ENCODE results near the gene PIK3AP1. TPM values are rescaled to one million over a fixed set of nuclear protein-coding genes. Genes with fewer than 3 reads are reported as not detected.
A peak's percentile ranks its signal among the peaks of the same experiment; 100 is the strongest.

The PIK3AP1 gene
- polyA plus RNA-seq, 1 donor: 4.5 TPM

DNA sequence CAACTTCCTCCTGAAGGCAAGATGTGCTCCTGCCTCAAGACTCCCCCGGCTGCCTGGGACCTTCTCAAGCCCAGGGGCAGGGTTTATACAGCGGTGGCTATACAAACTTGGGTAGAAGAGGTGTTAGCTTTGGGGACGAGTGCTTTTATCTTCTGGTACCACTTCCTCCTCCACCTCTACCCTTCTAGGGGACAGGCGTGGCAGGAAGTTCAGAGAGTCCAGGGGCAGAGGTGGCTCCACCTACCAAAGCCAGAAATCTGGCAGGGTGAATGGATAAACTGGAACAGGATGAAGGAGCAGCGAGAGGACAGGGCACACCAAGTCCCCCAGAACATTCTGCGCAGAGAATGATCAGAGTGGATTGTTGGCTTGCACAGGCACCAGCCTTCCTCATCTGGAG is 109.5 kb downstream of the PIK3AP1 start:
- no peak for DNase-seq

GRCh38 chr10:96609510-96609909 is 110.8 kb downstream of the PIK3AP1 start:
- DNase-seq: no peak

DNA sequence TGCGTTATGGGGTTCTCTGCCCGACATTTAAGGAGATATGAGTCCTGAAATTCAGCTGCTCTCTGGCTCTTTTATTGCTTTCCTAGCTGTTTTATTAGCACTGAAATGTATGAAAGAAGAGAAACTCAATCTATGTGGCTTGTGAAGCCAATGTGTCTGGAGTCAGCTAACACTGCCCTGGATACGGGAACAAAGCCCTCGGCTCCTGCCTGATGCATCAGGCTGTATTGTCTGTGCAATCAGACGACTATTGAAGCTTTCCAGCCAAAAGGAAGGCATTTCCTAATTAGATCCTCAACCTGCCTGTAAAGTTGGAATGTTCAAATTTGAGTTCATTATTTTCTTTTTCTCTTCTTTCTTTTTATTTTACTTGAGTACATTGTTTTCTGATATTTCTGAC is 111.5 kb downstream of the PIK3AP1 start:
- DNase-seq: no peak

GRCh38 chr10:96608262-96608661 is 112.1 kb downstream of the PIK3AP1 start:
- DNase-seq: no peak

DNA sequence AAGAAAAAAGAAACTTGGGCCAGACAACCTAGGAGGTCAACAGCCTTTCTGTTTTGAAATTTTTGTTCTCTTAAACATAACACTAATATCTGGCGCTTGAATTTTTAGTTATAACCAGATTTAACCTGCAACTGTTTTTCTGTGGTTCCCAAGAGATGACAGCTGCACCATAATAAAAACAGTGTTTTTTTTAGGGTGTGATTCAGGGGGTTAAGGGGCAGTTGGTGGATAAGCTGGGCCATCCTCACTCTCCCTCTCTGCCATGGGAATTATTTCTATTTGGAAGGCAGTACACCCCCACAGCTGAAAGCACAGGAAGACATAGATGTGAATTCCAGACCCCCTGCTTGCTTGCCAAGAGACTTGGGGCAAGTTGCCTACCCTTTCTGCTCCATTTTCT is 113.4 kb downstream of the PIK3AP1 start:
- no peak for DNase-seq

- no peak for DNase-seq
These were observed 114.1 kb downstream of the PIK3AP1 start for GRCh38 chr10:96606216-96606615.

DNA sequence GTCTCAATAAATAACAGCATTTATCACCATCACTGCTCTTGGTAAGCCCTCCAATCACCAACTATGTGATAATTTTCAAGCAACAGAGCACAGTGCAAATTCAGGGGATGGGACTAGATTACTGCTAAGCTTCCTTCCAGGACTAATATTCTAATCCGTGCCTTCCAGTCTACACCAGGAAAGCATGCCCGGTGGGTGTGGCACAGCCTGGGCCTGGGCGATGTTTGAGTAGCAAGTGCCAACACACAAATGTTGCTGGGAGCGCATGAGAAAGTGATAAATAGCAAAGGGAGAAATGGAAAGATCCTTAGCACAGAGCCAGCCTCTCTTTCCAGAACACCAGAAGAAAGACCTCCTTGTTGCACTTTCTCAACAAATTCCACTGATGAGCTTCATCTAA is 120.0 kb downstream of the PIK3AP1 start:
- no peak for DNase-seq

GRCh38 chr10:96598846-96599245 is 121.5 kb downstream of the PIK3AP1 start:
- DNase-seq: no peak

DNA sequence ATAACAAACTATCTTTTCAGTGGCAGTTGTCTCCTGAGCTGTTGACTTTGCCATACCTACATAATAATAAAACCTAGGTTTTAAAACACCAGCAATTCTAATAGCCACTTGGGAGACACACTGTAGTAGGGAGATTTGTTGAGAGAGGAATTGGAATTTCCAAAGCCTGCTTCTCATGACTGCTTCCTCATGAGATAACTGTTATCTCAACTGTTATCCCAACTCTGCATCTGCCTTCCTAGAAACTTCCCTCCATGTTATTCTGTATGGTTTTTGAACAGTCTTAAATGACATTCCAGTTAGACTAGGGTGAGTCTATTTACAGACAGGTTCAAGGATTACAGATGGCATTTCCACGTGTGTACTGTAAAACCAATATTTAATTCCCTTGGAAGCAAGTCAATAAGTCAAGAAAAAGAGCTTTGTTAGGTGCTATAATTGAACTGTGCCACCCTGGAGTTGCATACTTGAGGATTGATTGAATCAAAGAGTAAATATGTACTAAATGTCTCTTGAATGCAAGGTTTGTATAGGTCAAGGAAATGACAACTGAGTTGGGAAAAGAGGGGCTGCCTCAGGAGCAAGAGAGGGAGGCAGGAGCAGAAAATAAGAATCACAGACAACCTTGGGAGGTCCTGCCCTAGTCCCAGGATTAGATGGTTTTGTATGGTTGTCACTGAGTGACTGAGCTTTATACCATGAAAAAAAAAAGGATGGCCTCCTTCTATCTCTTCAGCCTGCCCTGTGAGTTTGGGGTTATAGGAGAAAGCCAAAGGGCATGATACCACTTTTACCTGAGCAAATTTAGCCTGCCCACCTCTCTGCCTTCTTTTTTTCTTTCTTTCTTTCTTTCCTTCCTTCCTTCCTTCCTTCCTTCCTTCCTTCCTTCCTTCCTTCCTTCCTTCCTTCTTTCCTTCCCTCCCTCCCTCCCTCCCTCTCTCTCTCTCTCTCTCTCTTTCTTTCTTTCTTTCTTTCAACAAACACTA is 123.6 kb downstream of the PIK3AP1 start:
- no peak for DNase-seq

DNA sequence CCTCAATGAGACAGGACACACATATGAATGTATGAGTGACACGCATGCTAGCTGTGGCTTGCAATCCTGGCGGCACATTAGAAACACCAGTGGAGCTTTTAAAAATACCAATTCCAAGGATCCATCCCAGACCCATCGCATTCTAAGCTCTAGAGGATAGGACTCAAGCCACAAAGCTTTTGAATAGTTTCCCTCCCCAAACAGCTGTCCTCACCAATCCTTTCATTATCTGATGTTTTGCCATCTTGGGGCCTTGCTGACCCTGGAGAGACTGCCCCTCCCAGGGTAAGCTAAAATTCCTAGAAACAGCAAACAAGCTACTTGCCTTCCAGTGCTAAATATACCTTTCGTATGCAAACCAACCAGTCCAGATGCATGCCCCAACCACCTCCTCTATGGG is 124.6 kb downstream of the PIK3AP1 start:
- DNase-seq: no peak

DNA sequence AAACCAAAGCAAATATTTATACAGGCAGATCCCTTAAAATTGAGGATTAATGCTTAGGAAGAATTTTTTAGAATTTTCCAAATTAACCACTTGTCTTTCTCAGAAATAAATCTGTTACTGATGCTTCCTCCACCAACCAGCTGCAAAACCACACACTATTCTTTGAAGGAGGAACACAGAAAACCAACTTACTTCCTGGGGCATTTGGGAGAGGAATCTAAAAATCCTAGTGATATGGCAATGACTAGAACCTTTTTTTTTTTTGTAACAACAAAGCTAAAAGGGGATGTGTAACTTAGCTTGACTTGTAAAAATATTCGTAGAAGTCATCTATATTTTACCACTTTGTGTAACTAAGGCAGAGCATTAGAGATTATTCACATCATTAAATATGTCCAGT is 128.4 kb downstream of the PIK3AP1 start:
- DNase-seq: no peak

DNA sequence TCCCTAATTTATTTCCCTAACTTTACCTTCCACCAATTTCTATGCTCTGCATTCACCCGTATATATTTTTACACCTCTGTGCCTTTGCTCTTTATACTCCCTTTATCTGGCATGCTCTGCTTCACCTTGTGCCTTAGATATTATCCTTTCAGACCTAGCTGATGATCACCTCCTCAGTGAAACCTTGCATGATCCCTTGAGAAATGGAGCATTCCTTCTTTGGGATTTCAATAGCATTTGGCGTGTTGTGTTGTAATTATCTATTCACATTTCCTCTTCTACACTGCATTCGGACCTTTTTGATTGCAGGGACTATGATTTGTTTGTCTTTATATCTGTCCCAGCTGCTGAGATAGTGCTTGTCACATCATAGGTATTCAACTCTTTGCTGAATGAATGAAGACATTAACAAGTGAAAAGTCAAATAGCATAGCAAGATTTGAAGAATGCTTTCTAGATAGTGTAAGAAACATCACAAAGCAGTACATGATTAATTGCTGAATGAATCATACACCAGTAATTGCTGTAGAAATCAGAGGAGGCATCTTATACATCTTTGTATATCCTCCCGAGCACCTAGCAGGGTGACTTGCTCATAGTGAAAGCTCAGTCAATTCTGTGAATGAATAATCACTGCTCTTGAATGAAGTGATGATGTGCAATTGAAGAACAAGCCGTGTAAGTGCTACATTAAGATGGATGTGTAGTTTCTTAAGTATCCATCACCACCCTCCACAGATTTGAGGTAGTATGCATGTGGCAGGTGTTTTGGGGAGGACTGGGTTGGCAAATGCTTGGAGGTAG is 131.5 kb downstream of the PIK3AP1 start:
- DNase-seq: no peak

DNA sequence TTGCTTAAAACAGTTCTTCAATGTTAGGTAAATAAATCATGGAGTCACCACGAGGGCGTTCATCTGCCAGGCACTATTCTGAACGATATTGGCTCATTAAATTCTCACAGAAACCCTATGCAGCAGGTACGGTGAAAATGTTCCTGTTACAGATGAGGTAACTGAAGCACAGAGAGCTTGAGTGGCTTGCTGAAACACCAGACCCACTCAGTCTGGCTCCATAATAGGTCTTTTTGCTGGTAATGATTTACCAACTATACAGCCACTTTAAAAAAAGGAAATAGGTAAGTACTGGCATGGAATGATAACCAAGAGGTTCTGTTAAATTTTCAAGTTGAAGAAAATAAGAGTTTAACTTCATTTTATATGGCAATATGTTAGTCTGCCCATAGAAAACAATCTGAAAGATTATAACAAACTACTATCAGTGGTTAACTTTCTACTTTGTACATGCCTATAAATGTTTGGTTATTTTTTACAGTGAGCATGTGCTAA is 132.2 kb downstream of the PIK3AP1 start:
- peak; percentile 24 for DNase-seq

- peak; percentile 63 for DNase-seq
These were observed 132.9 kb downstream of the PIK3AP1 start for GRCh38 chr10:96587264-96588059.

- peak; percentile 85 for DNase-seq
These were observed 133.7 kb downstream of the PIK3AP1 start, which contains the start of gene TM9SF3 for GRCh38 chr10:96586419-96587263. TSS of gene TM9SF3 (minus strand) at chr10:96587012. CDS start at chr10:96586835, 177 bp downstream.

GRCh38 chr10:96585736-96586418 is 134.4 kb downstream of the PIK3AP1 start:
- DNase-seq: peak; percentile 7

- DNase-seq: no peak
These were observed 135.8 kb downstream of the PIK3AP1 start for GRCh38 chr10:96584474-96584873.

- DNase-seq: no peak
These were observed 136.3 kb downstream of the PIK3AP1 start for GRCh38 chr10:96584035-96584434.

- DNase-seq: no peak
These were observed 141.2 kb downstream of the PIK3AP1 start for GRCh38 chr10:96579133-96579532.

- no peak for DNase-seq
These were observed 141.7 kb downstream of the PIK3AP1 start for GRCh38 chr10:96578633-96579032.
